Measurements from ENCODE around the gene ECE2.
A peak's percentile ranks its signal among the peaks of the same experiment; 100 is the strongest.

Gene ECE2

DNA sequence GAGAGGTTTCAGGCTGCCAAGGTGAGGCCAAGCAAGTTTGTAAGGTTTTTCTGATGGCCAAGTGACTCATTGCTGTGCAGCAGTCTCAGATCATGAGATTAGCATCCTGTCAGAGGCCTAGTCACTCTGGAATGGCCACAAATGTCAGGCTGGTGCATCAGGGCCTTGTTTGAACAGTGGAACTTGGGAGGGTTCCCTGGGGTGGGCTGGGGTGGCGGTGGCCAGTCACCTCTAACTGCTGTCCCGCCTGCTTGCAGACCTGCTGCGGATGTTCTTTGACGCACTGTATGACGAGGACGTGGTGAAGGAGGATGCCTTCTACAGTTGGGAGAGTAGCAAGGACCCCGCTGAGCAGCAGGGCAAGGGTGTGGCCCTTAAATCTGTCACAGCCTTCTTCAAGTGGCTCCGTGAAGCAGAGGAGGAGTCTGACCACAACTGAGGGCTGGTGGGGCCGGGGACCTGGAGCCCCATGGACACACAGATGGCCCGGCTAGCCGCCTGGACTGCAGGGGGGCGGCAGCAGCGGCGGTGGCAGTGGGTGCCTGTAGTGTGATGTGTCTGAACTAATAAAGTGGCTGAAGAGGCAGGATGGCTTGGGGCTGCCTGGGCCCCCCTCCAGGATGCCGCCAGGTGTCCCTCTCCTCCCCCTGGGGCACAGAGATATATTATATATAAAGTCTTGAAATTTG lies 58.8 kb downstream of the ECE2 start (continued):
- TF ChIP-seq ZNF449 (tag by site-specific recombination; IDR thresholded peaks at IDR 0.05) (no peak), ZNF184 (tag by site-specific recombination; IDR thresholded peaks at IDR 0.05) (no peak), ZNF677 (tag by site-specific recombination; IDR thresholded peaks at IDR 0.05) (no peak), YY1 (tag by site-specific recombination; IDR thresholded peaks at IDR 0.05) (no peak), GLIS1 (tag by site-specific recombination; IDR thresholded peaks at IDR 0.05) (peak; percentile 71), ZSCAN18 (tag by site-specific recombination; IDR thresholded peaks at IDR 0.05) (no peak), ZNF621 (tag by site-specific recombination; IDR thresholded peaks at IDR 0.05) (no peak), WT1 (tag by site-specific recombination; IDR thresholded peaks at IDR 0.05) (peak; percentile 66), REPIN1 (tag by site-specific recombination; IDR thresholded peaks at IDR 0.05; ENCODE audit: low read depth) (no peak), ZIC2 (tag by site-specific recombination; IDR thresholded peaks at IDR 0.05) (peak; percentile 96), KLF8 (tag by site-specific recombination; IDR thresholded peaks at IDR 0.05) (peak; percentile 63; the same call in 1 of the 2 replicates), ZNF768 (tag by site-specific recombination; IDR thresholded peaks at IDR 0.05) (no peak), BCL11B (tag by site-specific recombination; IDR thresholded peaks at IDR 0.05; ENCODE audit: low read depth) (no peak), ZSCAN5A (tag by site-specific recombination; IDR thresholded peaks at IDR 0.05) (no peak), ZNF837 (tag by site-specific recombination; IDR thresholded peaks at IDR 0.05) (no peak), ZEB2 (tag by site-specific recombination; IDR thresholded peaks at IDR 0.05) (no peak), GFI1B (tag by site-specific recombination; IDR thresholded peaks at IDR 0.05) (no peak), ZNF175 (tag by site-specific recombination; IDR thresholded peaks at IDR 0.05) (no peak), IKZF3 (tag by site-specific recombination; IDR thresholded peaks at IDR 0.05) (no peak), ZNF670 (tag by site-specific recombination; IDR thresholded peaks at IDR 0.05; ENCODE audit: low read depth) (no peak), ZNF555 (tag by site-specific recombination; conservative IDR thresholded peaks at IDR 0.05) (no peak), PATZ1 (tag by site-specific recombination; IDR thresholded peaks at IDR 0.05) (peak; percentile 81), ZNF155 (tag by site-specific recombination; IDR thresholded peaks at IDR 0.05) (no peak), ZNF239 (tag by site-specific recombination; IDR thresholded peaks at IDR 0.05) (no peak), ZNF2 (tag by site-specific recombination; IDR thresholded peaks at IDR 0.05) (no peak), ZFP37 (tag by site-specific recombination; IDR thresholded peaks at IDR 0.05) (no peak), ZNF214 (tag by site-specific recombination; IDR thresholded peaks at IDR 0.05; ENCODE audit: borderline replicate concordance) (no peak)
- TF ChIP-seq, protein P1, sequence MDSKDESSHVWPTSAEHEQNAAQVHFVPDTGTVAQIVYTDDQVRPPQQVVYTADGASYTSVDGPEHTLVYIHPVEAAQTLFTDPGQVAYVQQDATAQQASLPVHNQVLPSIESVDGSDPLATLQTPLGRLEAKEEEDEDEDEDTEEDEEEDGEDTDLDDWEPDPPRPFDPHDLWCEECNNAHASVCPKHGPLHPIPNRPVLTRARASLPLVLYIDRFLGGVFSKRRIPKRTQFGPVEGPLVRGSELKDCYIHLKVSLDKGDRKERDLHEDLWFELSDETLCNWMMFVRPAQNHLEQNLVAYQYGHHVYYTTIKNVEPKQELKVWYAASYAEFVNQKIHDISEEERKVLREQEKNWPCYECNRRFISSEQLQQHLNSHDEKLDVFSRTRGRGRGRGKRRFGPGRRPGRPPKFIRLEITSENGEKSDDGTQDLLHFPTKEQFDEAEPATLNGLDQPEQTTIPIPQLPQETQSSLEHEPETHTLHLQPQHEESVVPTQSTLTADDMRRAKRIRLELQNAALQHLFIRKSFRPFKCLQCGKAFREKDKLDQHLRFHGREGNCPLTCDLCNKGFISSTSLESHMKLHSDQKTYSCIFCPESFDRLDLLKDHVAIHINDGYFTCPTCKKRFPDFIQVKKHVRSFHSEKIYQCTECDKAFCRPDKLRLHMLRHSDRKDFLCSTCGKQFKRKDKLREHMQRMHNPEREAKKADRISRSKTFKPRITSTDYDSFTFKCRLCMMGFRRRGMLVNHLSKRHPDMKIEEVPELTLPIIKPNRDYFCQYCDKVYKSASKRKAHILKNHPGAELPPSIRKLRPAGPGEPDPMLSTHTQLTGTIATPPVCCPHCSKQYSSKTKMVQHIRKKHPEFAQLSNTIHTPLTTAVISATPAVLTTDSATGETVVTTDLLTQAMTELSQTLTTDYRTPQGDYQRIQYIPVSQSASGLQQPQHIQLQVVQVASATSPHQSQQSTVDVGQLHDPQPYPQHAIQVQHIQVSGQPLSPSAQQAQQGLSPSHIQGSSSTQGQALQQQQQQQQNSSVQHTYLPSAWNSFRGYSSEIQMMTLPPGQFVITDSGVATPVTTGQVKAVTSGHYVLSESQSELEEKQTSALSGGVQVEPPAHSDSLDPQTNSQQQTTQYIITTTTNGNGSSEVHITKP (tag by site-specific recombination; IDR thresholded peaks at IDR 0.05): no peak
- TF ChIP-seq, protein P2, sequence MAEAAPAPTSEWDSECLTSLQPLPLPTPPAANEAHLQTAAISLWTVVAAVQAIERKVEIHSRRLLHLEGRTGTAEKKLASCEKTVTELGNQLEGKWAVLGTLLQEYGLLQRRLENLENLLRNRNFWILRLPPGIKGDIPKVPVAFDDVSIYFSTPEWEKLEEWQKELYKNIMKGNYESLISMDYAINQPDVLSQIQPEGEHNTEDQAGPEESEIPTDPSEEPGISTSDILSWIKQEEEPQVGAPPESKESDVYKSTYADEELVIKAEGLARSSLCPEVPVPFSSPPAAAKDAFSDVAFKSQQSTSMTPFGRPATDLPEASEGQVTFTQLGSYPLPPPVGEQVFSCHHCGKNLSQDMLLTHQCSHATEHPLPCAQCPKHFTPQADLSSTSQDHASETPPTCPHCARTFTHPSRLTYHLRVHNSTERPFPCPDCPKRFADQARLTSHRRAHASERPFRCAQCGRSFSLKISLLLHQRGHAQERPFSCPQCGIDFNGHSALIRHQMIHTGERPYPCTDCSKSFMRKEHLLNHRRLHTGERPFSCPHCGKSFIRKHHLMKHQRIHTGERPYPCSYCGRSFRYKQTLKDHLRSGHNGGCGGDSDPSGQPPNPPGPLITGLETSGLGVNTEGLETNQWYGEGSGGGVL (tag by site-specific recombination; IDR thresholded peaks at IDR 0.05): no peak

Measured in HEK293 (cell line).